NCI-H1048 (cell line): Measurements from ENCODE around the gene MYT1.

Source experiments
- DNase-seq: peaks from one replicate; lab custom pipeline; 2025; lab: John Stamatoyannopoulos, UW

MYT1 gene

GRCh38 chr20:64193058-64193457 is 28.8 kb downstream of the MYT1 start:
- DNase-seq, result no peak

- no peak for DNase-seq
These were observed 30.0 kb downstream of the MYT1 start for GRCh38 chr20:64194269-64194668.

- no peak for DNase-seq
These were observed 32.1 kb downstream of the MYT1 start for GRCh38 chr20:64196309-64196708.

GRCh38 chr20:64196847-64197306 is 32.6 kb downstream of the MYT1 start:
- DNase-seq, result no peak

- DNase-seq, result no peak
These were observed 34.1 kb downstream of the MYT1 start for GRCh38 chr20:64198347-64198746.

GRCh38 chr20:64199395-64199794 is 35.1 kb downstream of the MYT1 start:
- no peak for DNase-seq

- no peak for DNase-seq
These were observed 36.5 kb downstream of the MYT1 start for GRCh38 chr20:64200740-64201139.

GRCh38 chr20:64201653-64202052 is 37.4 kb downstream of the MYT1 start:
- no peak for DNase-seq

GRCh38 chr20:64203037-64203777 is 39.0 kb downstream of the MYT1 start:
- DNase-seq, result no peak

- DNase-seq, result no peak
These were observed 41.4 kb downstream of the MYT1 start for GRCh38 chr20:64205611-64206026.

GRCh38 chr20:64206614-64207013 is 42.4 kb downstream of the MYT1 start:
- no peak for DNase-seq

GRCh38 chr20:64207641-64208590 is 43.7 kb downstream of the MYT1 start:
- DNase-seq, result no peak

GRCh38 chr20:64209148-64209547 is 44.9 kb downstream of the MYT1 start:
- no peak for DNase-seq

- no peak for DNase-seq
These were observed 46.6 kb downstream of the MYT1 start for GRCh38 chr20:64210656-64211369.

- no peak for DNase-seq
These were observed 47.8 kb downstream of the MYT1 start for GRCh38 chr20:64211874-64212658.

GRCh38 chr20:64212755-64213154 is 48.5 kb downstream of the MYT1 start:
- DNase-seq, result no peak

GRCh38 chr20:64214113-64214512 is 49.9 kb downstream of the MYT1 start:
- DNase-seq, result no peak

- no peak for DNase-seq
These were observed 50.7 kb downstream of the MYT1 start for GRCh38 chr20:64214952-64215351.

GRCh38 chr20:64216036-64216435 is 51.8 kb downstream of the MYT1 start:
- no peak for DNase-seq

GRCh38 chr20:64216910-64217309 is 52.7 kb downstream of the MYT1 start:
- DNase-seq, result no peak

GRCh38 chr20:64217539-64218221 is 53.4 kb downstream of the MYT1 start:
- no peak for DNase-seq
